Astrocyte (in vitro differentiated cells and primary cell): ENCODE measurements around the gene MAEA.

ENCODE experiments used
- CTCF ChIP-seq: IDR thresholded peaks from 2 replicates; pipeline ENCODE4 v1.5.1; 2011; ENCODE audit warnings: low read depth, mild to moderate bottlenecking, inconsistent platforms, low read length, moderate library complexity; ENCODE audit not compliant: insufficient read depth
- EZH2 ChIP-seq: IDR thresholded peaks from 2 replicates; pipeline ENCODE4 v1.6.1; 2012; ENCODE audit warnings: mild to moderate bottlenecking, low read length, inconsistent platforms; ENCODE audit not compliant: insufficient read depth

GRCh38 chr4:1250527-1250812, 39.2 kb upstream of the MAEA start:
- TF ChIP-seq EZH2 (no peak), CTCF (no peak)
